ENCODE measurements around the gene RAB40B. TPM values are rescaled to one million over a fixed set of nuclear protein-coding genes. Genes with fewer than 3 reads are reported as not detected.

RAB40B gene
- total and polyA plus RNA-seq, 2 of the 13 experiments (the other 11 are each of a cell fraction or from before 2014, with no cell fraction given): 6.2 to 6.5 TPM

- TF ChIP-seq HNF1A (IDR thresholded peaks at IDR 0.05; ENCODE audit: low read depth): no peak
- TF ChIP-seq HNF1A (CRISPR knock-in tag; IDR thresholded peaks at IDR 0.05; ENCODE audit: borderline replicate concordance): peak; percentile 28; the same call in 1 of the 2 replicates
- TF ChIP-seq MTA3 (CRISPR knock-in tag; IDR thresholded peaks at IDR 0.05): no peak
- peak; percentile 75; the same call in 1 of the 2 replicates for TF ChIP-seq ZSCAN21 (CRISPR knock-in tag; IDR thresholded peaks at IDR 0.05; ENCODE audit: borderline replicate concordance)
- TF ChIP-seq ZBTB7A (CRISPR knock-in tag; IDR thresholded peaks at IDR 0.05): peak; percentile 39; the same call in 1 of the 2 replicates
- TF ChIP-seq POLR2A (IDR thresholded peaks at IDR 0.05; ENCODE audit: insufficient read depth in 1 of 2, low read depth in 2 of 2, low read length in 2 of 2): peak; percentile 96 to 97
- TF ChIP-seq FLYWCH1 (CRISPR knock-in tag; IDR thresholded peaks at IDR 0.05): no peak
- peak; percentile 98 for TF ChIP-seq ARID4A (CRISPR knock-in tag; IDR thresholded peaks at IDR 0.05; ENCODE audit: borderline replicate concordance)
- TF ChIP-seq JDP2 (CRISPR knock-in tag; IDR thresholded peaks at IDR 0.05; ENCODE audit: borderline replicate concordance): no peak
- TF ChIP-seq, protein P1, sequence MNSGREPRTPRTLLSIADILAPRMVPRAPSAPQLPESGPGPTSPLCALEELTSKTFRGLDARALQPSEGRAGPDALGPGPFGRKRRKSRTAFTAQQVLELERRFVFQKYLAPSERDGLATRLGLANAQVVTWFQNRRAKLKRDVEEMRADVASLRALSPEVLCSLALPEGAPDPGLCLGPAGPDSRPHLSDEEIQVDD (CRISPR knock-in tag; IDR thresholded peaks at IDR 0.05; ENCODE audit: borderline replicate concordance): no peak; the same call in 1 of the 2 replicates
- TF ChIP-seq, protein P2, sequence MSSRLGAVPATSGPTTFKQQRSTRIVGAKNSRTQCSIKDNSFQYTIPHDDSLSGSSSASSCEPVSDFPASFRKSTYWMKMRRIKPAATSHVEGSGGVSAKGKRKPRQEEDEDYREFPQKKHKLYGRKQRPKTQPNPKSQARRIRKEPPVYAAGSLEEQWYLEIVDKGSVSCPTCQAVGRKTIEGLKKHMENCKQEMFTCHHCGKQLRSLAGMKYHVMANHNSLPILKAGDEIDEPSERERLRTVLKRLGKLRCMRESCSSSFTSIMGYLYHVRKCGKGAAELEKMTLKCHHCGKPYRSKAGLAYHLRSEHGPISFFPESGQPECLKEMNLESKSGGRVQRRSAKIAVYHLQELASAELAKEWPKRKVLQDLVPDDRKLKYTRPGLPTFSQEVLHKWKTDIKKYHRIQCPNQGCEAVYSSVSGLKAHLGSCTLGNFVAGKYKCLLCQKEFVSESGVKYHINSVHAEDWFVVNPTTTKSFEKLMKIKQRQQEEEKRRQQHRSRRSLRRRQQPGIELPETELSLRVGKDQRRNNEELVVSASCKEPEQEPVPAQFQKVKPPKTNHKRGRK (CRISPR knock-in tag; IDR thresholded peaks at IDR 0.05): peak; percentile 75; the same call in 1 of the 2 replicates
- peak; percentile 59; the same call in 1 of the 2 replicates for TF ChIP-seq ZNF761 (CRISPR knock-in tag; conservative IDR thresholded peaks at IDR 0.05)
- TF ChIP-seq MED1 (CRISPR knock-in tag; IDR thresholded peaks at IDR 0.05): peak; percentile 79; the same call in 1 of the 2 replicates
- peak; percentile 92 for TF ChIP-seq BCL3 (CRISPR knock-in tag; IDR thresholded peaks at IDR 0.05)
- no peak for TF ChIP-seq ZNF7 (CRISPR knock-in tag; IDR thresholded peaks at IDR 0.05)
- TF ChIP-seq CBX2 (IDR thresholded peaks at IDR 0.05; ENCODE audit: low read depth, low read length): no peak
- TF ChIP-seq CBX2 (CRISPR knock-in tag; IDR thresholded peaks at IDR 0.05; ENCODE audit: low read depth): no peak
- peak; percentile 16 for TF ChIP-seq CBX1 (IDR thresholded peaks at IDR 0.05; ENCODE audit: low read depth)
- TF ChIP-seq ZNF232 (CRISPR knock-in tag; IDR thresholded peaks at IDR 0.05; ENCODE audit: borderline replicate concordance): peak; percentile 90
Measured at GRCh38 chr17:82648165-82648668, 50.3 kb downstream of the RAB40B start, which contains the start of gene WDR45B (continued).
